ENCODE data around the gene VWA8. TPM values are rescaled to one million over a fixed set of nuclear protein-coding genes. Genes with fewer than 3 reads are reported as not detected.
A peak's percentile ranks its signal among the peaks of the same experiment; 100 is the strongest.
"Not testable (repeated sequence)": the region's sequence is repeated elsewhere in the genome, so short reads cannot be mapped to it uniquely, and the experiment has no call there.

The VWA8 gene
- total RNA-seq, 1 donor from 2014 or later, result 11.0 TPM

DNA sequence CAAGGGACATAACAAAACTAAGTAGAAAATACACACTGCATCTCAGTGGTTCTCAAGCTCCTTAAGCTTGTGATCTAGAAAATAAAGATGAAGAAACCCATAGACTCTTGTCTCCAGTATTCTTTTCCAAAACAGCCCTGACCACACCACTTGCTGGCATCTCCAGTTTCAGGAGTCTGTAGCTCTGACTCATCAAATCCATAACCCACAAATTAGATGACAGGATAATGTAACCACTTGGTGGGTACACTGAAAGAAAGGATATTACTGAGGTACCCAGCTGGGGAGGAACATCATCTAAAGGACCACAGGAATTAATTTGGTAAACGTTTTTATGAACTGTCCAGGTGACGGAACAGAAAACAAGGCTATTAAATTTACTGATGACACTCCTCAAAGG is 214.7 kb downstream of the VWA8 start:
- DNase-seq (ENCODE audit: low read depth, low spot score), result no peak

DNA sequence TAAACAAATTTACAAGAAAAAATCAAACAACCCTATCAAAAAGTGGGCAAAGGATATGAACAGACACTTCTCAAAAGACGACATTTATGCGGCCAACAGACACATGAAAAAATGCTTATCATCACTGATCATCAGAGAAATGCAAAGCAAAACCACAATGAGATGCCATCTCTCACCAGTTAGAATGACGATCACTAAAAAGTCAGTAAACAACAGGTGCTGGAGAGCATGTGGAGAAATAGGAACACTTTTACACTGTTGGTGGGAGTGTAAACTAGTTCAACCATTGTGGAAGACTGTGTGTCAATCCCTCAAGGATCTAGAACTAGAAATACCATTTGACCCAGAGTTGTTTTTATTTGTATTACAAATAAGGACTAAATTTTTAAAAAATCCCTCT is 215.4 kb downstream of the VWA8 start:
- not testable (repeated sequence) for DNase-seq (ENCODE audit: low read depth, low spot score)

DNA sequence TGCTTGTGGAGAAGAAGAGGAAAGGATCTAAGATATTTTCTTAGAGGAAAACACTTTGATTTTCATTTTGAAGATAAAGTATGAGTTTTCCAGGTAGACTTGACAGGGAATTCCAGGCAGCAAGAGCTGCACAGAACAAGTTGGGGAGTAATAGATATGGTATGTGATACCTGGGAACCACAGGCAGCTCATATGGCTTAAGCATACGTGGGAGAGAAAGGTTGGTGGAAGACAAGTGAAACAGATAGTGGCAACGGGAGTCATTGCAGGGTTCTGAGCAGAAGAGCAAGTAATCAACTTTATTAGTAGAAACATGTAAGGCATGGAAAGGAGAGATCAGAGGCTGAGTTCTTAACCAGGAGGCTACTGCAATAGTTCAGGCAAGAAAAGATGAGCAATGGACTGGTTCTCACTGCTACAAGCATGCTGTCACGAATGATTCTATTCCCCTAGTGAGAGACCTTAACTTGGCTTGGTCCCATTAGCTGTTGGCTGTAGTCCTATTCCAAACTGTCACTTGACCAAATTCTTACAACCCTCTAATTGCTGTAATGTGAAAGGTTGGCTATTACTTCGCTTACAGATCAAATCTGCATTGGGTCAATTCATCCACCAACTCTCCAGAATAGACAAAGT is 217.9 kb downstream of the VWA8 start:
- DNase-seq (ENCODE audit: low read depth, low spot score), result no peak

DNA sequence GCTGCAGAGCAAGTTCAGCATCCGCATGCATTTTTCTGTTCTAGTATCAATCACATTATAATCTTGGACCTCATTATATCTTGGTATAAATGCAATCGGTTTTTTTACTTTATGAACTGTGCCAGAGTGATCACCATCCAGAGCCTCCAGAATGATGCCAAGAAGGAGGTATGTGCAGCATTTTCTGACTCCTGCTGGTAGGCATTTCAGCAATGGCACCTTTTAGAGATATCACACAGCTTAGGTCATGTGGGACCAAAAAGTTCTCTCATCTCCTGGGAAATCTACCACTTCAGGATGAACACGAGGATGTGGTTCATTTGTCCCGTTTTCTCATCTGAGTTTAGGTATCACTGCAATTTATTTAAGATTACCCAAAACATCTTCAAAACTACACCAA is 220.4 kb downstream of the VWA8 start:
- no peak for DNase-seq (ENCODE audit: low read depth, low spot score)

DNA sequence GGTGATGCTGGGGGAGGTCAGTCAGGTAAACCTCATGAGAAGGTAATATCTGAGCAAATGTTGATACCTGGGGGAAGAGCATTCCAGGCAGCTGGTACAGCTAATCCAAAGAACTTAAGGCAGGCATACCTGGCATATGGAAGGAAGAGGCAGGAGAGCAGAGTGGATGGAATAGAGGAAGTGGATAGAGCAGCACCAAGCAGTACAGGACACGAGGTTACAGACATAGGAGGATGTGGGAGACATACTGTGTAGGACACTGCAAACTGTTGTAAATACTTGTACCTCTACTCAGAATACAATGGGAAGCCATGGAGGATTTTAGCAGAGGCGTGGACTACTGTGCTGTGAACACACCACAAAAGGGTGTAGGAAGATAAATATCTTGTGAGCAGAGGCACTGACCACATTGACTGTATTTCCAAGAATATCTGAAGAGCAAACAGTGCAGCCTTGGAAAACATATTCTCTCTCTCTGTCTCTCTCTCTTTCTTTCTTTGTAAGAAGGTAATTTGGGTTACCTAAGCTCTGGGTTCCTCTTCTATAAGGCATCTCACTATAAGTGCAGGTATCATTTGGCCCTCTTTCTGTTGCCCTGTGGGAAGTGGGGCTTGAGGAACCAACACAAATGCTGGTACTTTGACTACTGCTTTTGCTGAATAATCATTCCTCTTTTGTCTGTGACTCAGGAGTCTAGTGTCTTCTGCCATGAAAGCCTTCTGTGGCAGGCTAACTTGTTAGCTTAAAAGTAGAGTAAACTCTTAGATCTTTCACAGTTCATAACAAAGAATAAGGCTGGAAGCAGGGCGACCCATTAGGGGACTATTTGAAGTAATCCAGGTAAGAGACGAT is 238.0 kb downstream of the VWA8 start:
- no peak for DNase-seq (ENCODE audit: low read depth, low spot score)

DNA sequence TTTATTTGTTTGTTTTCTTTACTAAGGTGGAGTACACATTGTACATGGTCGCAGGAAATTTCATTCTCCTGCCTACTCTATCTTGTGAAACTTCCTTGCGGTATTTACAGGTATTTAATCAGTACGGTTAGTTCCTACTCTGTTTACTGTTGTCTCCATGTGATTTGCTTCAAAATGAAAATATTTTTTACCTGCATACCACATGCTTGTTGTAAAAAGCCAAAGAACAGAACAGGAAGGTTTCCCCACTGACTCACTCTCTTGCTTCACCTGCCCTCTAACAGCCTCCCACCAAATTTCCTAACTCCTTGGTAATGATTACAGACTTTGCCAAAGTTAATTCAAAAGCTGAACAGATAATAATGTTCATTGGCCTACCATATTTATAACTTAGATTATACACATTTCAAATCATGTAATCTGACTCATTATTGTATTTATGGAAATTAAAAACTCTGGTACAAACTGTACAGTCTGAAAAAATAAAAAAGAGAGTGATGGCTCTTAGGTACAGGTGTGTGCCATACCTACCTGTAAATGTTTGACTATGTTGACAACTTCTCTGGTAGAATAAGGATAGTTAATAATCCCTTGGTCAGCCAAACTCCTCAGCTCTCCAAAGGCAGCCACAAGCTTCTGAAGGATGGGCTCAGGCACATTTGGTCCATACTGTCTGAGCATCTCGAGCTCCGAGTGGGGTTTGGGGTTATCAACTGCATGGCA is 239.9 kb downstream of the VWA8 start:
- DNase-seq (ENCODE audit: low read depth, low spot score), result no peak

DNA sequence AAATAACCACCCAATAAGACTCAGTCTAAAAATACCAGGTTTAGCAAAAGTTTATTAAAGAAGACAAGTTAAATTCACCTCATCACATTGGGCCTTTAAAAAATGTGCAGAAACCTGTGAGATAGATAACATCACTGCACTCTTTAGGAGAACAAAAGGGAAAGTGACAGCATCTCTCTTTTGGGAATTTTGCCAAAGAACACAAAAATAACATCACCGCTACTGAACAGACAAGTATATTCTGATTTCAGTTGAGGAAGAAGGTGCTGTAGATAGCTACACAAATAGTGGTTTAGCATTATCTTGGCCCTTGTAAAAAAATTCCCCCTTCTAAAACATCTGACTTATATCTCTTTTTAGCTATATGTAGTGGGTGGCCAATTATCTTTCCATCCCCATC is 244.7 kb downstream of the VWA8 start:
- DNase-seq (ENCODE audit: low read depth, low spot score), result no peak

DNA sequence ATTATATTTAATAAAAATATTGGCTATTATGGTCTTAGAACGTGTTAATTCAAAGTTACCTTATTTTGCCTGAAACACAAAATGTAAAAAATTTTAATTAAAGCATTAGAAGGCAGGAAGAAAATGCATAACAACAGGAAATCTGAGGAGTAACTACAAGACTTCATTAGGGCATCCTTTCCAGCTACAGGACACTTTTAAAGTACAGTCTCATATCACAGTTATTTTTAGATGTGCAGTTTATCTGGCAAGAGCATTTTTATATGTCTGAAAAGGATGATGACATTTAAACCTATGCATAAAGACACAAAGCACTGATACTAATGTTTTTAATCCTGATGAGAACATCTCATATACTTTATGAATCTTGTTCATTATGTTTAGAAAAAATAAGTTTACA is 247.5 kb downstream of the VWA8 start:
- no peak for DNase-seq (ENCODE audit: low read depth, low spot score)

DNA sequence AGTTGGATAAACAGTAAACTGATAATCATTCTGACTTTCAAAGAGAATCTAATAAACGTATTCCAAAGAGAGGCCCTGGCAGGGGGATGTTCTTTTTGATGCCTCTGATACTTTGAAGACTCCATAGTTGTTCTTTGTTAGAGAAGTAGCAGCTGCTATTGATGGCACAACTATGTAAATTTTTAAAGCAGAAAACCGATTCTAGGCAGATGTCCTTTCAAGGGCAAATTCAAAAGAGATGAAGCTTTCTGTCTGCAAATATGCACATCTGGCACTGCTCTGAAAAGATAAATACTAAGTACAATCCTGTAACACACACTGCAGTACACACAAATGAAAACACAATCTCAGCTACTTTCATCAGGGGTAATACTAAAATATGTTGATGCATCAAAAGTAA is 250.1 kb downstream of the VWA8 start:
- no peak for DNase-seq (ENCODE audit: low read depth, low spot score)

DNA sequence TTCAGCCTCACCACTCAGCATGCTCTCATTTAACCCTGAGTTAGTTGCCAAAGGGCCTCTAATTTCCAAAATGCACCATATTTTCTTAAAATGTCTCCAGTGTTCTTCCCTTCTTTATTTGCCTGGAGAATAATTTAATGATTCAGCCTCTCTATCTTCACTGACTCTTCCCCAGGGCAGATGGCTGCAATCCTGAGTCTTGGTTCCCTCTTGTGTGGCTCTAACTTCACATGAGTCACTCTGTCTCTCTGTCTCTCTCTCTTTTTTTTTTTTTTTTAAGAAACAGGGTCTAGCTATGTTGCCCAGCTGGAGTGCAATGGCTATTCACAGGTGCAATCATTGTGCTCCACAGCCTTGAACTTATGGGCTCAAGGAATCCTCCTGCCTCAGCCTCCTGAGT is 251.4 kb downstream of the VWA8 start:
- no peak for DNase-seq (ENCODE audit: low read depth, low spot score)

DNA sequence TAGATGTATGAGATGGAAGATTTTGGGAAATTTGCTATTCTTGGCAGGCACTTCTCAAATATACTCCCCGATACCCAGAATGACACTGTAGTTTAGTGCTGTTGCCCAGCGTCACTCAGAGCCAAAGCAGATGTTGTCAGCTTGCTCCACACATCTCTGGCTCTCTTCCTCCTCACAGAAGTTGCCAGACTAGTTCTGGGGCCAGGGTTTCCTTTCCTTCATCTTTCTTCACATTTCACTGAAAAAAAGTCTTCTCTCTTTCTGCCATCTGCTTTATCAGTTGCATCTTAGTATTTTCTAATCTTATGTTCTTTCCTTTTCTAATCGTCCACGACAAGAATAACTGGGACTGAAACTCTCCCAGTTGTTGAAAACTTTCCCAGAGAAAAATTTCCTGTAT is 252.2 kb downstream of the VWA8 start:
- DNase-seq (ENCODE audit: low read depth, low spot score), result no peak

DNA sequence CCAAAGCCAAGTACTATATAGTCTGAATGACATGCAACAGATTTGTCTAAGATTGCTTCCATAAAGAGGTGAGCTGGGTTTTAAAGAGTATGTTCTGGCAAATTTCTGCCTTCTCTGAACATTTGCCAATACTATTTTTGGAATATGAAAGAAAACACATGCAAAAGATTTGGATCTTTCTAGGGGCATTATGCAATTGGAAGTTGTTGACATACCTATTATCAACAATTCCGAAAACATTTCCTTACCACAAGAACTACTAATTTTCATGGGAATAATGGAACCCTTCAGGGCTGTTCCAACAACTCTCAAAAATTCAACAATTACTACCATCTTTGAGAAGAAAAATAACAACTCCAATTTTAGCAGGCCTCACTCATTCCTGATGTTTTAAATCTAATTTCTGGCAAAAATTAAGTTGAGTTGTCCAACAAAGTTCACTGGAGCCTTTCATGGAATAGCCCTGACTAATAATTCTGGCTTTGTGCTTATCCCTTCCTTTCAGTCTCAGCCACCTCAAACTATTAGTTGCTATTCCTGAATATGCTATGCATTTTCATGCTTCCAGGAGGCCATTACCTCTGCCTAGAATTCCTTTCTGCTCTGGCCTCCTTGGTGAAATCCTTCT is 253.6 kb downstream of the VWA8 start:
- no peak for DNase-seq (ENCODE audit: low read depth, low spot score)

DNA sequence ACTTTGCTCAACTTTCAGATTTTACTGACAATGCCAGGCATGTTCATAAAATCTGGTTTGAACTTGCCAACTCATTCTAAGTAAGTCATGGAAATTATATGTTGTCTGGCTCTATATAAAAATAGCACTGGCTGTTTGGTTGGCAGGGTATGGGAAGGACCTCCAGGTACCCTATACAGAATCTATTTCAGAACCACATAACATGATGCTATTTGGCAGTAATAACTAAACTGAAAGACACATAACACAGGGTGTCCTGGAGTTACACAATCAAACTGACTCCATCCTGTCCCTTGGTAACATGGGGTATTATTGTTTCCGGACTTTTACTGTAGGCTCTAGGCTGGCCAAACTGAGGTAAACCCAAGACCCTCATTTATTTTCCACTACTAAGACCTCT is 254.8 kb downstream of the VWA8 start:
- DNase-seq (ENCODE audit: low read depth, low spot score), result no peak

DNA sequence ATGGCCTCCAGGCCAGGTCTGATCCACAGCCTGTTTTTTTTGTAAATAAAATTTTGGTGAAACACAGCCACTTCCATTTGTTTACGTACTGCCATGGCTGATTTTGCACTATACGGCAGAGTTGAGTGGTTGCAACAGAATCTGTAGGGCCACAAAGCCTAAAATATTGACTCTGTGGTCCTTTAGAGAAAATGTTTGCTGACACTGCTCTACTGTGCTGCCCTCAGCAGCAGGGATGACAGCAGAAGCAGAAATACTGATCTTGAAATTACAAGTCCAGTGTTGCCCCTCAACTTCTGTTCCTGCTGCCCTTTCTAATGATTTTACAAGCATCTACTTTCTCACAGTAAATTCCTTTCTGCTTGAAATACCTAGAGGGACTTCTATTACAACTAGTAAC is 258.4 kb downstream of the VWA8 start:
- DNase-seq (ENCODE audit: low read depth, low spot score), result no peak

DNA sequence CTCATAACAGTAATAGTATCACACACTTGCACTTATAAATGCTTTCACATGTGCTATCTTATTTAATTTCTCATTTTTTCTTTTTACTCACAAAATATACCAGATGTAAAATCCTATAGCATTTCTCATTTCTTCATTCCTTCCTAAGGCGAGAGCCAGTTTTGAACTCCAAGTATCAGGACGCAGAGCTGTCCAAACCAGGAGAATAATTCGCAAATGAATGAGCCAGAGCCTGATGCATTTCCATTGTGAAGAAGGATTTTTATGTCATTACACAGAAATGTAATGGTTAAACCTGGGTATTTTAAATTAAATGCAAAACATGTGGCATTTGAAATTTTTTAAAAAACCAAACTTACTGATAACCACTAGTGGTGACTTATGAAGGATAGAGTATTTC is 259.2 kb downstream of the VWA8 start:
- no peak for DNase-seq (ENCODE audit: low read depth, low spot score)

DNA sequence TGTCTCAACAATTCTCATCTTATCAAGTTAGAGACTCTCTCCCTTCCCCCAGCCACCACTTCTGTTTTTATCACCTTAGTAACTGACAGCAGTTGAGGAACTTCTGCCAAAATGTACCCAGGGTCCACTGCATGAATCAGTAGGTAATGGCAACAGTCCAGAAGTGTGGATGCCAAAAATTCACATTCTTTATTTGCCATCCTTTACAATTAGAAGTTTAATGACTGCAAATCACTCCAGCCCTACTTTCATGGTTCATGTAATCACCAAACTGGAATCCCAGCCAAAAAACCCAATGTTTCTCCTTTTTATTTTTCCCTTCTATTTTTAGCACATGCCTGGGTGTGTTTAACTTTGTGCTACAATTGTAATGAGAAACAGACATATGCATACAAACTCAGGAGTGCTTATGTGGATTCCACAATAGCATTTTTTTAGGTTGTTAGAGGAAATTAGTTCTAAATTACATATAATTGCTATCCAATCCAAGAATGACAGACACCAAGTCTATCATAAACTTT is 260.1 kb downstream of the VWA8 start:
- peak; percentile 22 for DNase-seq (ENCODE audit: low read depth, low spot score)

DNA sequence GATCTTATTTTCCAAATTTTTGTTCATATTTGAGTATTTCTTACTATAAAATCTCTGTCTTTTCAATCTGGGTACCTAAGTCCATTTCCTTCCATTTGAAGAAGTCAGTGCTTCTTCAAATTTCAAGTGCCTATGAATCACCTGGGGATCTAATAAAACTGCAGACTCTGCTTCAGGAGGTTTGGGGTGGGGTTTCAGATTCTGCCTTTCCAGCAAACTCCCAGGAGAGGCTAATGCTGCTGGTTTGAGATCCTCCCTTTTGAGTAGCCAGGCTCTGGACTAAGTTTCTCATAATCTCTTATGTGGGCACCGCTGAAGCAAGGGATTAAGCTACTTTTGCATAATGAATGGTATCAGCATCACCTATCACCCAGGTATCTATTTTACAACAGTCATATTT is 261.1 kb downstream of the VWA8 start:
- no peak for DNase-seq (ENCODE audit: low read depth, low spot score)

DNA sequence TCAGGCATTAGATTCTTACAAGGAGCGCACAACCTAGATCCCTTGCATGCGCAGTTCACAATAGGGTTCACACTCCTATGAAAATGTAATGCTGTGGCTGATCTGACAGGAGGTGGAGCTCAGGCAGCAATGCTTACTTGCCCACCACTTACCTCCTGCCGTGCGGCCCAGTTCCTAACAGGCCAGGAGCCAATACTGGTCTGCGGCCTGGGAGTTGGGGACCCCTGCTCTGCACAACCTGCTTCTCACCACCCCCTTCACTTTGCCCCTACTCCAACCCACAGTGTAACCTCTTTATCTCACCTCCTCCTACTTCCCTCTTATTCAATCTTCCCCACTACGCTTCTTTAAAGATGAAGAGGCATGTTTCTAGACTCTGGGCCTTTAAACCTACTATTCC is 263.3 kb downstream of the VWA8 start:
- no peak for DNase-seq (ENCODE audit: low read depth, low spot score)

DNA sequence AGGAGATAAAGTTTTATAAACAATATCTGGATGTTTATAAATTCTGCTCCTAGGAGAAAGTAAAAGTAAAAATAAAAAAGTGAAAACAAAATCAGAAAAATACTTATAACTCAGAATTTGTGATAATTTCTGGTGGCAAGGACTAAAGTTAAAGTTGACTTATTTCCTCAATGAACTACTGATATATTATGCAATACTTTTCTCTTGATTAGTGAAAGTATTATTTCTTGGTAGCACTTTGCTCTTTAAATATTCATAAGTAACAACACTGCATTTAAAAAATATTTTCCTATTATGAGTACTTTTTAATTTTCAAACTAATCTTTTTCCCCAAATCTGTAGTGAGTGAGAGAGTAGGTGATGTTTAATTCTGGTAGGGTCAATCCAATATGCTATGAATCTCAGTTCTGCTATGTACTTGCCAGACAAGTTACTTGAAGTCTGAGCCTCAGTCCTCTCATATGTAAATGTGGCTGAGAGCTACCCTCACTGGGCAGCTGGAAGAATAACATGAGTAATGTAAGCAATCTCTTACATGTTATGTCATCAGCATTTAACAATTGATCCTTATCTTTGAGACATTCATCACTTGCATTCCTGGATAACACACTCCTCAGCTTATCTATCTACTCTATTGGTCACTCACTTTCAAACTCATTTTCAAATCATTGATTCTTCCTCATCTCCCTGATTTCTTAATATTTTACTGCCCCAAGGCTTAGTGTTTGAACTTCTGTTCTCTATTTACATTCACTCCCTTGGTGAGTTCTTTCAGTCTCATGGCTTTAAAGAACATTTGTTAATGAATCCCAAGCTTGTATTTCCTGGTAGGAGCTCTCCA is 264.5 kb downstream of the VWA8 start:
- peak; percentile 53 for DNase-seq (ENCODE audit: low read depth, low spot score)

DNA sequence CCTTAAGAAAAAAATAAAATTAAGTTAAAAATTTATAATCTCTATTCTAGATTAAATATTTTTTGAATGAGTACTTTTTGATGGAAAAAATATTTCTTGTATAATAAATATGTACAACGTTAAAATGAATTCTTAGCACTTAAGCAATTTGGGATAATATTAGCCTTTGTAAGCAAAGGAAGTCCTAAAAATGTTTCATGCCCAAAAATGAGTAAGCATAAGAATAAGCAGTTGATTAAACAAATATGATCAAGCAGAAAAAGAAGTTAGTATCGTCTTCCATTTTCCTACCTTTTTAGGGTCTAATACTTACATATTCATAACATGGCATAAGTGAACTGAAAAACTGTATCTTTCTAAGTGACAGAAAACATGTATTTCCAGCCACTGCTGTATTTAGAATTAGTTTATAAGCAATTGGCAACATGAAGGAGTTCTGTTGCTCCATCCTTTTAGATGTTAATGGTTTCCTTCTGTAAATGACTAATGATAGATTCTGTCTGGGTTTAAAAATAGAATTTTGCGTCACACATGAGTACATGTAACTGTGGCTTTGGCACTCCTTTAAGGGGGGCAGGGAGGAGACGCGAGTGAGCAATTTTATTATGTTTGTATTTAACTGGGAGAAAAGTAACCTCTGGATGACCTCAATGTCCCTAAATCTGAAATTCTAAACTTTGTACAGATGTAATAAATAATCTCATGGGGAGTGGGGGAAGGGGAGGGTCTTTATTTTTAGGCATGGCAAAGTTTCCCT is 266.2 kb downstream of the VWA8 start:
- peak; percentile 52 for DNase-seq (ENCODE audit: low read depth, low spot score)

Measured in pulmonary artery endothelial cell (primary cell).